HEK293 (cell line): Measurements from ENCODE around the gene C1orf21.

Source experiments
- CTCF ChIA-PET: fragments of 350-600 bp; formaldehyde crosslinking; extraction: SDS; loops from one replicate; lab custom pipeline; 2021; ENCODE audit warnings: antibody characterized with exemption; lab: Yijun Ruan, JAX
- POLR2A ChIA-PET: fragments of 300-600 bp; formaldehyde crosslinking; extraction: SDS; loops from one replicate; lab custom pipeline; 2020; ENCODE audit warnings: antibody characterized with exemption, inconsistent platforms; lab: Yijun Ruan, JAX
- H3K27ac ChIP-seq: fragments of 200-500 bp; sonication (Bioruptor generic); 2 replicates; pipeline ENCODE4 v1.5.1; 2014; ENCODE audit warnings: low read depth, low read length, control low read depth, inconsistent platforms; ENCODE audit errors: extremely low read depth
- H3K36me3 ChIP-seq, 2 experiments: fragments of 200-500 bp in 1 of 2; sonication (Bioruptor generic) in 1 of 2; 1 replicate in 1 of 2; 2 replicates in 1 of 2; pipeline ENCODE4 v1.5.1; 2014 to 2017; ENCODE audit warnings: inconsistent platforms in 2 of 2, low read length in 2 of 2; ENCODE audit not compliant: control insufficient read depth in 2 of 2, insufficient read depth in 1 of 2
- H3K4me1 ChIP-seq: fragments of 200-500 bp; sonication (Bioruptor generic); 2 replicates; pipeline ENCODE4 v1.5.1; 2014; ENCODE audit warnings: mild to moderate bottlenecking, low read length, inconsistent platforms; ENCODE audit not compliant: control insufficient read depth, insufficient read depth
- H3K4me3 ChIP-seq: 2 replicates; pipeline ENCODE4 v1.5.1; 2011; ENCODE audit warnings: low read depth, mild to moderate bottlenecking, control low read depth, low read length, moderate library complexity
- H3K9me3 ChIP-seq: fragments of 200-500 bp; sonication (Bioruptor generic); 2 replicates; pipeline ENCODE4 v1.5.1; 2014; ENCODE audit warnings: low read depth, low read length, inconsistent platforms; ENCODE audit not compliant: control insufficient read depth, insufficient read depth
- CTCF ChIP-seq: fragments of 450-650 bp; formaldehyde crosslinking; IDR thresholded peaks from 2 replicates; pipeline ENCODE4 v1.5.1; 2016; ENCODE audit warnings: missing biosample characterization, missing genetic modification characterization
- EGR2 ChIP-seq: fragments of 450-650 bp; formaldehyde crosslinking; IDR thresholded peaks from 2 replicates; pipeline ENCODE4 v1.5.1; 2016; ENCODE audit warnings: low read depth, missing biosample characterization, missing genetic modification characterization
- GLIS1 ChIP-seq: fragments of 450-650 bp; formaldehyde crosslinking; IDR thresholded peaks from 2 replicates; pipeline ENCODE4 v1.5.1; 2016; ENCODE audit warnings: missing biosample characterization, missing genetic modification characterization
- GLIS2 ChIP-seq: fragments of 450-650 bp; formaldehyde crosslinking; IDR thresholded peaks from 2 replicates; pipeline ENCODE4 v1.5.1; 2016; ENCODE audit warnings: missing biosample characterization, missing genetic modification characterization
- KLF9 ChIP-seq: fragments of 450-650 bp; formaldehyde crosslinking; IDR thresholded peaks from 2 replicates; pipeline ENCODE4 v1.5.1; 2016; ENCODE audit warnings: missing biosample characterization, missing genetic modification characterization, low read depth
- ZBTB1 ChIP-seq: fragments of 450-650 bp; formaldehyde crosslinking; IDR thresholded peaks from 2 replicates; pipeline ENCODE4 v1.5.1; 2016; ENCODE audit warnings: missing biosample characterization, missing genetic modification characterization
- ZBTB44 ChIP-seq: fragments of 450-650 bp; IDR thresholded peaks from 2 replicates; pipeline ENCODE4 v1.5.1; 2018; ENCODE audit warnings: missing biosample characterization, mild to moderate bottlenecking, missing genetic modification characterization
- ZNF112 ChIP-seq: fragments of 450-650 bp; formaldehyde crosslinking; IDR thresholded peaks from 2 replicates; pipeline ENCODE4 v1.5.0; 2017; ENCODE audit warnings: missing biosample characterization, missing genetic modification characterization
- ZNF121 ChIP-seq: fragments of 450-650 bp; formaldehyde crosslinking; IDR thresholded peaks from 2 replicates; pipeline ENCODE4 v1.5.1; 2016; ENCODE audit warnings: missing biosample characterization, missing genetic modification characterization
- ZNF214 ChIP-seq: fragments of 450-650 bp; formaldehyde crosslinking; IDR thresholded peaks from 2 replicates; pipeline ENCODE4 v1.5.1; 2017; ENCODE audit warnings: missing biosample characterization, mild to moderate bottlenecking, missing genetic modification characterization, borderline replicate concordance
- ZNF248 ChIP-seq: fragments of 450-650 bp; formaldehyde crosslinking; IDR thresholded peaks from 2 replicates; pipeline ENCODE4 v1.5.1; 2017; ENCODE audit warnings: missing biosample characterization, missing genetic modification characterization
- ZNF433 ChIP-seq: fragments of 450-650 bp; formaldehyde crosslinking; IDR thresholded peaks from 2 replicates; pipeline ENCODE4 v1.5.1; 2016; ENCODE audit warnings: missing biosample characterization, missing genetic modification characterization, low read depth
- ZNF660 ChIP-seq: fragments of 450-650 bp; IDR thresholded peaks from 2 replicates; pipeline ENCODE4 v1.5.1; 2018; ENCODE audit warnings: missing biosample characterization, mild to moderate bottlenecking, missing genetic modification characterization
- ZNF791 ChIP-seq: fragments of 450-650 bp; formaldehyde crosslinking; IDR thresholded peaks from 2 replicates; pipeline ENCODE4 v1.5.1; 2016; ENCODE audit warnings: missing biosample characterization, missing genetic modification characterization
- ZNF843 ChIP-seq: fragments of 450-650 bp; formaldehyde crosslinking; IDR thresholded peaks from 2 replicates; pipeline ENCODE4 v1.5.1; 2016; ENCODE audit warnings: missing biosample characterization, missing genetic modification characterization

The C1orf21 gene

GRCh38 chr1:184532199-184532598 is 145.4 kb downstream of the C1orf21 start (continued):
- no peak for TF ChIP-seq CTCF
- TF ChIP-seq ZNF248, result no peak
- TF ChIP-seq ZNF433 (tag by site-specific recombination), result no peak
- no peak for TF ChIP-seq KLF9 (tag by site-specific recombination)
- TF ChIP-seq, all 188 proteins: peak for 0

- H3K27ac ChIP-seq, result no peak overlapping the region
- H3K4me1 ChIP-seq, result no peaks in the 10 kb centered on the region
- CTCF ChIA-PET, result interaction anchor here (0.6 to 1.1 kb wide), 2 partner anchors 131 to 1140 kb away, joined by 3 to 4 read pairs; no protein-coding TSS in a partner anchor
- POLR2A ChIA-PET, result interaction anchor here (1.0 kb wide), 1 partner anchor 146 kb away, joined by 3 read pairs; the partner anchor contains the start of gene C1orf21
- no peaks in the 10 kb centered on the region for H3K9me3 ChIP-seq
- H3K36me3 ChIP-seq, result peaks cover 0 to 4% of the 10 kb centered on the region in 2 experiments; a peak in 1 of 3 replicates
- no peak overlapping the region for H3K4me3 ChIP-seq
- TF ChIP-seq EGR2 (tag by site-specific recombination) (no peak), ZBTB1 (no peak)
Measured at GRCh38 chr1:184533049-184533448, 146.2 kb downstream of the C1orf21 start.

GRCh38 chr1:184533915-184534314 is 147.1 kb downstream of the C1orf21 start:
- Histone ChIP-seq H3K4me3 (no peak overlapping the region), H3K4me1 (no peaks in the 10 kb centered on the region), H3K9me3 (no peaks in the 10 kb centered on the region), H3K27ac (no peak overlapping the region), H3K36me3 (peaks cover 0 to 4% of the 10 kb centered on the region in 2 experiments; a peak in 1 of 3 replicates)
- TF ChIP-seq GLIS2 (no peak), ZNF121 (no peak), ZNF791 (tag by site-specific recombination) (no peak), ZNF112 (no peak)
- ChIA-PET CTCF (interaction anchor here (0.6 kb wide), 1 partner anchor 311 kb away, joined by 4 read pairs; no protein-coding TSS in a partner anchor), POLR2A (no interaction called here)

- Histone ChIP-seq H3K36me3 (peaks cover 0 to 4% of the 10 kb centered on the region in 2 experiments; a peak in 1 of 3 replicates), H3K4me3 (no peak overlapping the region), H3K27ac (no peak overlapping the region), H3K4me1 (no peaks in the 10 kb centered on the region), H3K9me3 (no peaks in the 10 kb centered on the region)
- ChIA-PET CTCF (interaction anchor here (0.6 kb wide), 1 partner anchor 312 kb away, joined by 4 read pairs; no protein-coding TSS in a partner anchor), POLR2A (no interaction called here)
- TF ChIP-seq ZNF843 (tag by site-specific recombination) (no peak), GLIS1 (no peak)
- TF ChIP-seq, all 188 proteins: peak for 0
Measured at GRCh38 chr1:184534690-184535089, 147.9 kb downstream of the C1orf21 start.

- ChIA-PET POLR2A (no interaction called here), CTCF (no interaction called here)
Measured at GRCh38 chr1:184535191-184535970, 148.6 kb downstream of the C1orf21 start.

More at GRCh38 chr1:184535191-184535970, 148.6 kb downstream of the C1orf21 start:
- H3K4me3 ChIP-seq, result no peak overlapping the region
- no peaks in the 10 kb centered on the region for H3K9me3 ChIP-seq
- H3K36me3 ChIP-seq, result peaks cover 0 to 4% of the 10 kb centered on the region in 2 experiments; a peak in 1 of 3 replicates
- no peaks in the 10 kb centered on the region for H3K4me1 ChIP-seq
- H3K27ac ChIP-seq, result no peak overlapping the region
- no peak for TF ChIP-seq ZBTB44 (tag by site-specific recombination)
- TF ChIP-seq ZNF214 (tag by site-specific recombination), result no peak
- no peak for TF ChIP-seq ZNF660 (tag by site-specific recombination)
